HAP-1 (cell line): ENCODE data around the gene ZBTB46.

Source experiments
- DNase-seq, 2 experiments: peaks; one replicate each; pipeline ENCODE4 v3.0.0-alpha.2; 2016 to 2020; ENCODE audit warnings: low spot score in 2 of 2
- H3K27me3 ChIP-seq: fragments of 250-450 bp; sonication (Bioruptor Pico); 2 replicates; pipeline ENCODE4 v1.5.1; 2020; ENCODE audit warnings: low read depth, mild to moderate bottlenecking, moderate library complexity
- H3K36me3 ChIP-seq: fragments of 250-450 bp; sonication (Bioruptor Pico); replicated peaks from 2 replicates; pipeline ENCODE4 v1.5.1; 2020; ENCODE audit warnings: mild to moderate bottlenecking
- H3K4me1 ChIP-seq: fragments of 250-450 bp; sonication (Bioruptor Pico); 2 replicates; pipeline ENCODE4 v1.5.1; 2020; ENCODE audit warnings: mild to moderate bottlenecking
- H3K4me3 ChIP-seq: fragments of 250-450 bp; sonication (Bioruptor Pico); 2 replicates; pipeline ENCODE4 v1.5.1; 2020; ENCODE audit warnings: mild to moderate bottlenecking, moderate library complexity
- H3K9me3 ChIP-seq: fragments of 250-450 bp; sonication (Bioruptor Pico); 2 replicates; pipeline ENCODE4 v1.5.1; 2020; ENCODE audit warnings: mild to moderate bottlenecking, moderate library complexity
- in situ Hi-C: fragments of 300-500 bp; cut with MboI; formaldehyde crosslinking; loops from 3 replicates; pipeline ENCODE4 v1.14.3; 2020; ENCODE audit warnings: low sequenced_read_pairs, inconsistent platforms, mixed read lengths

The ZBTB46 gene

GRCh38 chr20:63837479-63837878, 6.4 kb upstream of the ZBTB46 start:
- no peaks in the 10 kb centered on the region for H3K9me3 ChIP-seq
- H3K36me3 ChIP-seq, result no peaks in the 10 kb centered on the region
- no peaks in the 10 kb centered on the region for H3K4me1 ChIP-seq
- in situ Hi-C loops, result no loop called here
- DNase-seq, result no peak
- no peaks in the 10 kb centered on the region for H3K27me3 ChIP-seq
- H3K4me3 ChIP-seq, result no peak overlapping the region

GRCh38 chr20:63836458-63837344, 5.6 kb upstream of the ZBTB46 start:
- Histone ChIP-seq H3K27me3 (no peaks in the 10 kb centered on the region), H3K4me1 (no peaks in the 10 kb centered on the region), H3K9me3 (no peaks in the 10 kb centered on the region), H3K4me3 (no peak overlapping the region), H3K36me3 (no peaks in the 10 kb centered on the region)
- DNase-seq, result no peak
- in situ Hi-C loops, result no loop called here

GRCh38 chr20:63835021-63835858, 4.2 kb upstream of the ZBTB46 start:
- H3K36me3 ChIP-seq, result no peaks in the 10 kb centered on the region
- no peak overlapping the region for H3K4me3 ChIP-seq
- no peaks in the 10 kb centered on the region for H3K9me3 ChIP-seq
- no peaks in the 10 kb centered on the region for H3K4me1 ChIP-seq
- in situ Hi-C loops, result no loop called here
- DNase-seq, result peak; percentile 28 to 85
- no peaks in the 10 kb centered on the region for H3K27me3 ChIP-seq

- no peaks in the 10 kb centered on the region for H3K9me3 ChIP-seq
- no peak overlapping the region for H3K4me3 ChIP-seq
- no peaks in the 10 kb centered on the region for H3K4me1 ChIP-seq
- H3K36me3 ChIP-seq, result no peaks in the 10 kb centered on the region
- in situ Hi-C loops, result no loop called here
- H3K27me3 ChIP-seq, result no peaks in the 10 kb centered on the region
- no peak for DNase-seq
These were observed 3.4 kb upstream of the ZBTB46 start for GRCh38 chr20:63834491-63834880.

GRCh38 chr20:63833776-63834490, 2.9 kb upstream of the ZBTB46 start:
- in situ Hi-C loops, result no loop called here
- Histone ChIP-seq H3K27me3 (no peaks in the 10 kb centered on the region), H3K36me3 (no peaks in the 10 kb centered on the region), H3K9me3 (no peaks in the 10 kb centered on the region), H3K4me3 (no peak overlapping the region), H3K4me1 (no peaks in the 10 kb centered on the region)
- no peak for DNase-seq

- DNase-seq, result peak in 1 of 2 experiments; percentile 42
- Histone ChIP-seq H3K4me3 (peak overlapping the region; percentile 23), H3K27me3 (no peaks in the 10 kb centered on the region), H3K9me3 (no peaks in the 10 kb centered on the region), H3K36me3 (no peaks in the 10 kb centered on the region), H3K4me1 (no peaks in the 10 kb centered on the region)
- in situ Hi-C loops, result no loop called here
These were observed 1.1 kb upstream of the ZBTB46 start for GRCh38 chr20:63831993-63832686.

GRCh38 chr20:63831646-63831992, 555 bp upstream of the ZBTB46 start:
- H3K36me3 ChIP-seq, result no peaks in the 10 kb centered on the region
- H3K9me3 ChIP-seq, result no peaks in the 10 kb centered on the region
- no peaks in the 10 kb centered on the region for H3K4me1 ChIP-seq
- in situ Hi-C loops, result no loop called here
- DNase-seq, result no peak
- peak overlapping the region; percentile 23 for H3K4me3 ChIP-seq
- no peaks in the 10 kb centered on the region for H3K27me3 ChIP-seq

GRCh38 chr20:63829945-63830835, 874 bp downstream of the ZBTB46 start:
- peak; percentile 9 to 28 for DNase-seq
- H3K36me3 ChIP-seq, result no peaks in the 10 kb centered on the region
- no peaks in the 10 kb centered on the region for H3K4me1 ChIP-seq
- peak overlapping the region; percentile 32 for H3K4me3 ChIP-seq
- H3K9me3 ChIP-seq, result no peaks in the 10 kb centered on the region
- H3K27me3 ChIP-seq, result no peaks in the 10 kb centered on the region
- in situ Hi-C loops, result no loop called here

GRCh38 chr20:63829603-63829944, 1.5 kb downstream of the ZBTB46 start:
- H3K9me3 ChIP-seq, result no peaks in the 10 kb centered on the region
- H3K4me1 ChIP-seq, result no peaks in the 10 kb centered on the region
- H3K36me3 ChIP-seq, result no peaks in the 10 kb centered on the region
- no peaks in the 10 kb centered on the region for H3K27me3 ChIP-seq
- in situ Hi-C loops, result no loop called here
- DNase-seq, result no peak
- H3K4me3 ChIP-seq, result peak overlapping the region; percentile 32

- no peaks in the 10 kb centered on the region for H3K27me3 ChIP-seq
- no peaks in the 10 kb centered on the region for H3K4me1 ChIP-seq
- no peaks in the 10 kb centered on the region for H3K9me3 ChIP-seq
- H3K4me3 ChIP-seq, result no peak overlapping the region
- DNase-seq, result no peak
- in situ Hi-C loops, result no loop called here
- no peaks in the 10 kb centered on the region for H3K36me3 ChIP-seq
These were observed 2.1 kb downstream of the ZBTB46 start for GRCh38 chr20:63828951-63829350.

- H3K4me3 ChIP-seq, result no peak overlapping the region
- no peak for DNase-seq
- in situ Hi-C loops, result no loop called here
- H3K9me3 ChIP-seq, result no peaks in the 10 kb centered on the region
- H3K4me1 ChIP-seq, result no peaks in the 10 kb centered on the region
- no peaks in the 10 kb centered on the region for H3K27me3 ChIP-seq
- no peaks in the 10 kb centered on the region for H3K36me3 ChIP-seq
These were observed 2.5 kb downstream of the ZBTB46 start for GRCh38 chr20:63828545-63828944.

- no peaks in the 10 kb centered on the region for H3K27me3 ChIP-seq
- no peak overlapping the region for H3K4me3 ChIP-seq
- H3K36me3 ChIP-seq, result no peaks in the 10 kb centered on the region
- no peaks in the 10 kb centered on the region for H3K4me1 ChIP-seq
- in situ Hi-C loops, result no loop called here
- H3K9me3 ChIP-seq, result no peaks in the 10 kb centered on the region
- DNase-seq, result no peak
These were observed 2.9 kb downstream of the ZBTB46 start for GRCh38 chr20:63828124-63828523.

GRCh38 chr20:63826753-63827152, 4.3 kb downstream of the ZBTB46 start:
- Histone ChIP-seq H3K9me3 (no peaks in the 10 kb centered on the region), H3K36me3 (no peaks in the 10 kb centered on the region), H3K4me1 (no peaks in the 10 kb centered on the region), H3K27me3 (no peaks in the 10 kb centered on the region), H3K4me3 (no peak overlapping the region)
- no peak for DNase-seq
- in situ Hi-C loops, result no loop called here
